IPS-18c (cell line): ENCODE measurements around the gene SLC12A5.
A peak's percentile ranks its signal among the peaks of the same experiment; 100 is the strongest.

ENCODE experiments used
- H3K4me3 ChIP-seq: 2 replicates; pipeline ENCODE4 v1.7.0; 2013; ENCODE audit warnings: low read depth, mild to moderate bottlenecking, low read length, moderate library complexity; ENCODE audit not compliant: insufficient read depth
- H3K9me3 ChIP-seq: one replicate; pipeline ENCODE4 v1.6.1; 2013; ENCODE audit warnings: mild to moderate bottlenecking, low read length, moderate library complexity; ENCODE audit not compliant: control insufficient read depth, insufficient read depth

SLC12A5 gene

DNA sequence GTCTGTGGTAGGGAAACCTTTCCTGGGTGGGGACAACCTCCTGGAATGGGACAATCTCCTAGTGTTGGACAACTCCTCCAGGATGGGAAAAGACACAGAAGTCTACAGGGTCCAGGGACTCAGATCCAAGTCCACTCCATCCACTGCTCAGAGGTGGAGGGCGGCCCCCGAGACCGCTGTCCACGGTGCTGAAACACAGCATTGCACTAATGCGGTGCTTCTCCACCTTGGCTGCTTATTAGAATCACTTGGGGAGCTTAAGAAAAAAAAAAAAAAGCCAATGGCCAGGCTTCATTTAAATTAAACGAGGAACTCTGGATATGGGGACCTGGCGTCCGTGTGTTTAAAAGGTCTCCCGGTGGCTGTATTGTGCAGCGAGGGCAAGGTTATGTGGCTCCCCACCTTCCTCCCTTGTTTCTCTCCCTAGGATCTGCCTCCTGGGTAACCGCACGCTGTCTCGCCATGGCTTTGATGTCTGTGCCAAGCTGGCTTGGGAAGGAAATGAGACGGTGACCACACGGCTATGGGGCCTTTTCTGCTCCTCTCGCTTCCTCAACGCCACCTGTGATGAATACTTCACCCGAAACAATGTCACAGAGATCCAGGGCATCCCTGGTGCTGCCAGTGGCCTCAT, 12.0 kb downstream of the SLC12A5 start:
- H3K4me3 ChIP-seq = no peak overlapping the region
- no peaks in the 10 kb centered on the region for H3K9me3 ChIP-seq

DNA sequence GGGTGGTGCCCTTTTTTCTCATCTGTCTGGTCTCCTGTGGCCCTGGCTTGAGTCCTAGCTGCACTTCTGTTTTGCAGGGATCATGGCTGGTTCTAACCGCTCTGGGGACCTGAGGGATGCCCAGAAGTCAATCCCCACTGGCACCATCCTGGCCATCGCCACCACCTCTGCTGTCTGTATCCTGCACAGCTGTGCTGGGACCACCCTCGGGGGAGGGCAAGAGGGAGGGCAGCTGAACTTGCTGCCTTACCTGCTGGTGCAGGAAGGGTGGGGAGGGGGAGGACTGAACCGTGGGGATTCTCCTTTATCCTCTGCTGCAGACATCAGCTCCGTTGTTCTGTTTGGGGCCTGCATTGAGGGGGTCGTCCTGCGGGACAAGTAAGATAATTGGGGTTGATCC, 14.5 kb downstream of the SLC12A5 start:
- no peaks in the 10 kb centered on the region for H3K9me3 ChIP-seq
- no peak overlapping the region for H3K4me3 ChIP-seq

GRCh38 chr20:46044896-46045295, 15.9 kb downstream of the SLC12A5 start:
- no peaks in the 10 kb centered on the region for H3K9me3 ChIP-seq
- H3K4me3 ChIP-seq = no peak overlapping the region

- Histone ChIP-seq H3K4me3 (no peak overlapping the region), H3K9me3 (no peaks in the 10 kb centered on the region)
These were observed 17.7 kb downstream of the SLC12A5 start for GRCh38 chr20:46046588-46047310.

- H3K4me3 ChIP-seq = no peak overlapping the region
- H3K9me3 ChIP-seq = no peaks in the 10 kb centered on the region
These were observed 18.8 kb downstream of the SLC12A5 start for GRCh38 chr20:46047821-46048220.

DNA sequence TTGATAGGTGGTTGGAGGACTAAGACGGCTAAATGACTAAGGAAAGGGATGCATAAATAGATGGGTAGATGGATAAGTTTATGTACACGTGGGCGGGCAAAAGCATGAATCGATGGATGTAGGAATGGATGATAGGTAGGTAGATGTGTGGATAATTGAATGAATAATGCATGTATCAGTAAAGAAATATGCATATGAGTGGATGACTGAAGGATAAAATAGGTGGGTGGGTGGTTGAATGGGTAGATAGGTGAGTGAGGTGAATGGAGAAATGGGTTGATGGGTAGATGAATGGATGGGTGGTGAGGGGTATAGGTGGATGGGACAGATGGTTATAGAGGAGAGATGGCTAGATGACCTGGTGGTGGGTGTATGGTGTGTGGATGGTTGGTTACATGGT, 20.2 kb downstream of the SLC12A5 start:
- H3K4me3 ChIP-seq = no peak overlapping the region
- no peaks in the 10 kb centered on the region for H3K9me3 ChIP-seq

DNA sequence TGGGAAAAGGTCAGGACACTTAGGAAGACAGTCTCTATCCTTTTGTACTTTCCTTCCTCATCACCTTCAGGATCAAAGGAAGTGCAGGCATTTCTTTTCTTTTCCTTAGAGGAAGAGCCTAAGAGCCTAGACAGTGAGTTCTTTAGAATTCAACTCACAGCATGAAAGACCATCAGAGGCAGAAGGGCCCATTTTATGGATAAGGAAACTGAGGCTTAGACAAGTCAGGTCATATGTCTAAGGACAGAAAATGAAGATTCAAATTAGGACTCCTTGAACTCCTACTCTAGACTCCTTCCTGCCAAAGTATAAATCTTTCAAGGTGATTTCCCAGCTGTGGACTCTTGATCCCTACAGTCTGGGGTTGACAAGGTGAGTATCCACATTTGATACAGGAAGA, 20.8 kb downstream of the SLC12A5 start:
- H3K4me3 ChIP-seq = no peak overlapping the region
- H3K9me3 ChIP-seq = no peaks in the 10 kb centered on the region

- no peak overlapping the region for H3K4me3 ChIP-seq
- no peaks in the 10 kb centered on the region for H3K9me3 ChIP-seq
These were observed 21.4 kb downstream of the SLC12A5 start for GRCh38 chr20:46050444-46050843.

DNA sequence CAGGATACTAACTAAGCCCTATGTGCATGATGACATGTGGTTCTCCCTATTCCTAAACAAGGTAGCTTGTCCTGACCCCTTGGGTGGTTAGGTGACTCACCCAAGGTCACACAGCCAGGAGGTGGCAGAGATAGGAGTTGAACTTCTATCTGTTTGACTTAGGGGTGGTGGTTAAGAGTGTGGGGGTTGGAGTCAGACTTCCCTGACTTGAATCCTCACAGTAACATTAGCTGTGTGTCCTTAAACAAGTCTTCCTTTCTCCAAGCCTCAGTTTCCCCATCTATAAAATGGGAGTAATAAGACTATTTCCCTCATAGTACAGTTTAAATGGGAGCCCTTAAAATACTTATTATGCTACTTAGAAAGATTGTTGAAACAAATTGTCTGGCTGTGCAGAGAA, 21.9 kb downstream of the SLC12A5 start:
- Histone ChIP-seq H3K4me3 (no peak overlapping the region), H3K9me3 (no peaks in the 10 kb centered on the region)

DNA sequence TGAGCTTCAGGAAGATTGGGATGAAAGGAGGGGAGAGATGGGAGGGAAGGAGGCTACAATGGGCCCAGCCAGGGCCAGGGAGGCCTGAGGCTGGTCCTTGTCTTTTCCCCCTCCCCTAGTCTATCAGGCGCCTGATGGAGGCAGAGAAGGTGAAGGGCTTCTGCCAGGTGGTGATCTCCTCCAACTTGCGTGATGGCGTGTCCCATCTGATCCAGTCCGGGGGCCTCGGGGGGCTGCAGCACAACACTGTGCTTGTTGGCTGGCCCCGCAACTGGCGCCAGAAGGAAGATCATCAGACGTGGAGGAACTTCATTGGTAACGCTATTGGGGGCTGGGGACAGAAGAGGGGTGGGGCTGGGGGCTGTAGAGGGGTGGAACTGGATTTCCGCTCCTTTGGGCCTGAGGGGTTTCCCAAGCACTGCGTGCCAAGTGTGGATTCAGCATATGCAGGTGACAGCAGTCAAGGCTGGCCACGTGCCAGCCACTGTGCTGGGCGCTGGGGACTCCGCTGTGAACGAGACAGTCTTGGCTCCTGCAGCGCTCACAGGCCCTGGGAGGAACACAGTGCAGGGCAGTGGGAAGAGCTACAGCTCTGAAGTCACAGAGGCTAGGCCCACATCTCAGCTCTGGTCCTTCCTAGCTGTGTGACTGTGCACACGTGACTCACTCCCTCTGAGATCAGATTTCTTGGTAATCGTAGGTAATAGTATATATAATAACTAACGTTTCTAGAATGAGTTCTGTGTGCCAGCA, 22.7 kb downstream of the SLC12A5 start:
- no peak overlapping the region for H3K4me3 ChIP-seq

DNA sequence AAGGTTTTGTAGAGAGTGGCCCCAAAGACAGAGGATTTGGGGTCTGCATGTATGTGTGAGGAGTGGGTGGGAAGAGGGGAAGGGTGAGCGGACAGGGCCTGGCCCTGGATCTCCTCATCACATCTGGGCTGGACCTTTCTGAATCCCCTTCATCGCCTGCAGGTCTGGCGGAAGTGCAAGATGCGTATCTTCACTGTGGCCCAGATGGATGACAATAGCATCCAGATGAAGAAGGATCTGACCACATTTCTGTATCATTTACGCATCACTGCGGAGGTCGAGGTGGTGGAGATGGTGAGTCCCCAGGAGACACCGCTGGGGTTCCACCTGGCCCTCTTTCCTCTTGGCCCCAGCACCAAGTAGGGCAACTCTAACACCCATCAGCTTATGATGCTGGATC, 24.4 kb downstream of the SLC12A5 start:
- H3K4me3 ChIP-seq = no peak overlapping the region

More for the DNA sequence above, 22.7 kb downstream of the SLC12A5 start:
- no peaks in the 10 kb centered on the region for H3K9me3 ChIP-seq

DNA sequence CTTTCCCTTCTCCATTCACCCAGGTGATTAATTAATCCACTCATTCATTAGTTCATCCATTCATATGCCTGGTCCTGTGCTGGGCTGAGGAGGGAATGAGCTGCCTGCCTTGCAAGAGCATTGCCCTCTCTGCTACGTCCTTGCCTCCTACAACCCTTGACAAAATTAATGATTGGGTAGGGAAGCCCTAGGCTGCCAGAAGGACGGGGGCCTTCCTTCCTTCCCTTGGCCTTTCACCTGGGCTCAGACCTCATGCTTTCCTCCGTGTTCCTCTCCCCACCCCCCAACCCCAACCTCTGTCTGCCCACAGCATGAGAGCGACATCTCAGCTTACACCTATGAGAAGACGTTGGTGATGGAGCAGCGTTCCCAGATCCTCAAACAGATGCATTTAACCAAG, 25.6 kb downstream of the SLC12A5 start:
- H3K9me3 ChIP-seq = peaks cover 2% of the 10 kb centered on the region
- H3K4me3 ChIP-seq = no peak overlapping the region

More for the DNA sequence above, 24.4 kb downstream of the SLC12A5 start:
- H3K9me3 ChIP-seq = no peaks in the 10 kb centered on the region

GRCh38 chr20:46055269-46055668, 26.3 kb downstream of the SLC12A5 start:
- H3K4me3 ChIP-seq = no peak overlapping the region
- peaks cover 2% of the 10 kb centered on the region for H3K9me3 ChIP-seq

GRCh38 chr20:46056027-46056833, 27.2 kb downstream of the SLC12A5 start:
- no peak overlapping the region; the same call in 1 of the 2 replicates for H3K4me3 ChIP-seq
- peaks cover 2% of the 10 kb centered on the region for H3K9me3 ChIP-seq

- Histone ChIP-seq H3K9me3 (peaks cover 2% of the 10 kb centered on the region), H3K4me3 (peak overlapping the region; percentile 58)
These were observed 28.2 kb downstream of the SLC12A5 start for GRCh38 chr20:46056970-46057855.

DNA sequence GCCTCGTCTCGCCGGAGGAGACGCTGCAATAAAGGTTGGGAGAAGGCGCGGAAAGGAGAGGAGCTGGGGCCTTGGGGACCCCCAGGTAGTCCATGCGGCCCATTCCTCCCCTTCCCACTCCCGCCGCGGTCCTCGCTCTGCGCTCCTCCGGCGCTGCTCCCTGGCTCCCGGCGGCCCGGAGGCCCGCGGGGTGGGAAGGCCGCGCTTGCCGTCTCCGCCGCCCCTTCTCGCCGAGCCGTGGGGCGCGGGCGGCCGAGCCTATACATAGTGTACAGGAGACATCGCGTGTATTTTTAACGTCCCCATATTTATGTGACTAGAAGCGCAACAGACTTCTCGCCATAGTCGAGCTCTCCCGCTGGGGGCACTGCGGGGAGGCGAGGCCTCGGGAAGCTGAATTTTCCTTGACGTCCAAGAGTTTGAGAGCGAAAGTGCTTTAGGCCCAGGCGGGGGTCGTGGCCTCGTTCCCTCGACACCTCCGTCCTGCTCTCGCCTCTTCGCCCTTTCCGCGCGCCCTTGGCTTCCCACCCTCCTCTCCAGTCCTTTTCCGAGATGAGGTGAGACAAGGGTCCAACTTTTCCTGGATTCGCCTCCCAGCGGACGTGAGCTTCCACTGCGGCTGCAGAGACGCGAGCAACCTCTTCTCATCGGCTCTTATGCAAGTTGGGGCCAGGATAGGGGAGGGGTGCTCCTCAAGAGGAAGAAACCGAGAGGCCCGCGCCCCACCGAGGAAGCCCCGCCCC, 29.0 kb downstream of the SLC12A5 start:
- peaks cover 2% of the 10 kb centered on the region for H3K9me3 ChIP-seq
- H3K4me3 ChIP-seq = peak overlapping the region; percentile 58
